ENCODE data around the gene ZAP70. TPM values are rescaled to one million over a fixed set of nuclear protein-coding genes. Genes with fewer than 3 reads are reported as not detected.

Gene ZAP70
- total and polyA plus RNA-seq, 4 donors = 5.1 to 8.3 (median 5.5) TPM

- peaks cover 17 to 38% (median 27%) of the 10 kb centered on the region in 4 donors for H3K36me3 ChIP-seq (ENCODE audit: control insufficient read depth in 4 of 4, insufficient read depth in 4 of 4, low read length in 4 of 4)
- no peak overlapping the region for H3K4me3 ChIP-seq
- 62 to 69% methylated on average over 5 of the region's 5 CpGs for WGBS, 2 donors
- H3K27ac ChIP-seq (ENCODE audit: low read depth in 1 of 2, low read length in 1 of 2) = no peak overlapping the region
- no peak overlapping the region for H3K9ac ChIP-seq (ENCODE audit: insufficient read depth in 1 of 2, low read length in 2 of 2)
- H3K9me3 ChIP-seq (ENCODE audit: control insufficient read depth in 4 of 4, insufficient read depth in 3 of 4, low read length in 3 of 4) = no peaks in the 10 kb centered on the region
- ATAC-seq (ENCODE audit: insufficient read depth, low FRiP score) = no peak
- no peak for DNase-seq
- no peaks in the 10 kb centered on the region for H3K27me3 ChIP-seq (ENCODE audit: control insufficient read depth in 3 of 3, insufficient read depth in 3 of 3, low read length in 2 of 3)
- peaks cover 0 to 22% (median 0%) of the 10 kb centered on the region in 5 donors for H3K4me1 ChIP-seq (ENCODE audit: control insufficient read depth in 5 of 5, insufficient read depth in 5 of 5, low read length in 5 of 5)
- TF ChIP-seq CTCF (IDR thresholded peaks at IDR 0.05; ENCODE audit: control extremely low read depth, extremely low read depth) = no peak
Observed at GRCh38 chr2:97766567-97766966, 53.2 kb downstream of the ZAP70 start.

- DNase-seq (no peak), ATAC-seq (ENCODE audit: insufficient read depth, low FRiP score) (no peak)
- Histone ChIP-seq H3K27ac (ENCODE audit: low read depth in 1 of 2, low read length in 1 of 2) (no peak overlapping the region), H3K4me1 (ENCODE audit: control insufficient read depth in 5 of 5, insufficient read depth in 5 of 5, low read length in 5 of 5) (peaks cover 0 to 22% (median 0%) of the 10 kb centered on the region in 5 donors), H3K36me3 (ENCODE audit: control insufficient read depth in 4 of 4, insufficient read depth in 4 of 4, low read length in 4 of 4) (peaks cover 19 to 39% (median 27%) of the 10 kb centered on the region in 4 donors), H3K4me3 (no peak overlapping the region), H3K27me3 (ENCODE audit: control insufficient read depth in 3 of 3, insufficient read depth in 3 of 3, low read length in 2 of 3) (no peaks in the 10 kb centered on the region), H3K9me3 (ENCODE audit: control insufficient read depth in 4 of 4, insufficient read depth in 3 of 4, low read length in 3 of 4) (no peaks in the 10 kb centered on the region), H3K9ac (ENCODE audit: insufficient read depth in 1 of 2, low read length in 2 of 2) (no peak overlapping the region)
- 95 to 96% methylated on average over 3 of the region's 3 CpGs for WGBS, 2 donors
- TF ChIP-seq CTCF (IDR thresholded peaks at IDR 0.05; ENCODE audit: control extremely low read depth, extremely low read depth) = no peak
Observed at GRCh38 chr2:97769308-97769707, 55.9 kb downstream of the ZAP70 start.

- peaks cover 18 to 43% (median 28%) of the 10 kb centered on the region in 4 donors for H3K36me3 ChIP-seq (ENCODE audit: control insufficient read depth in 4 of 4, insufficient read depth in 4 of 4, low read length in 4 of 4)
Observed at GRCh38 chr2:97769711-97770110, 56.3 kb downstream of the ZAP70 start.

More at GRCh38 chr2:97769711-97770110, 56.3 kb downstream of the ZAP70 start:
- Histone ChIP-seq H3K9ac (ENCODE audit: insufficient read depth in 1 of 2, low read length in 2 of 2) (no peak overlapping the region), H3K4me3 (no peak overlapping the region), H3K27me3 (ENCODE audit: control insufficient read depth in 3 of 3, insufficient read depth in 3 of 3, low read length in 2 of 3) (no peaks in the 10 kb centered on the region), H3K27ac (ENCODE audit: low read depth in 1 of 2, low read length in 1 of 2) (no peak overlapping the region), H3K4me1 (ENCODE audit: control insufficient read depth in 5 of 5, insufficient read depth in 5 of 5, low read length in 5 of 5) (peaks cover 0 to 22% (median 0%) of the 10 kb centered on the region in 5 donors), H3K9me3 (ENCODE audit: control insufficient read depth in 4 of 4, insufficient read depth in 3 of 4, low read length in 3 of 4) (no peaks in the 10 kb centered on the region)
- ATAC-seq (ENCODE audit: insufficient read depth, low FRiP score) (no peak), DNase-seq (no peak)
- WGBS, 2 donors = 83 to 97% methylated on average over 3 of the region's 3 CpGs
- TF ChIP-seq CTCF (IDR thresholded peaks at IDR 0.05; ENCODE audit: control extremely low read depth, extremely low read depth) = no peak
